Ammon's horn (tissue), 1 donor: Measurements from ENCODE around the gene KCNMB2.
A peak's percentile ranks its signal among the peaks of the same experiment; 100 is the strongest.

Experiments
- DNase-seq: peaks from one replicate; pipeline ENCODE4 v3.0.0-alpha.2; 2016; ENCODE audit warnings: low spot score

KCNMB2 gene

GRCh38 chr3:178655488-178655887 is 119.3 kb downstream of the KCNMB2 start:
- DNase-seq = no peak

GRCh38 chr3:178658694-178659325 is 122.6 kb downstream of the KCNMB2 start:
- no peak for DNase-seq

GRCh38 chr3:178663201-178663934 is 127.1 kb downstream of the KCNMB2 start:
- no peak for DNase-seq

- DNase-seq = no peak
Observed at GRCh38 chr3:178665747-178666146, 129.5 kb downstream of the KCNMB2 start.

DNA sequence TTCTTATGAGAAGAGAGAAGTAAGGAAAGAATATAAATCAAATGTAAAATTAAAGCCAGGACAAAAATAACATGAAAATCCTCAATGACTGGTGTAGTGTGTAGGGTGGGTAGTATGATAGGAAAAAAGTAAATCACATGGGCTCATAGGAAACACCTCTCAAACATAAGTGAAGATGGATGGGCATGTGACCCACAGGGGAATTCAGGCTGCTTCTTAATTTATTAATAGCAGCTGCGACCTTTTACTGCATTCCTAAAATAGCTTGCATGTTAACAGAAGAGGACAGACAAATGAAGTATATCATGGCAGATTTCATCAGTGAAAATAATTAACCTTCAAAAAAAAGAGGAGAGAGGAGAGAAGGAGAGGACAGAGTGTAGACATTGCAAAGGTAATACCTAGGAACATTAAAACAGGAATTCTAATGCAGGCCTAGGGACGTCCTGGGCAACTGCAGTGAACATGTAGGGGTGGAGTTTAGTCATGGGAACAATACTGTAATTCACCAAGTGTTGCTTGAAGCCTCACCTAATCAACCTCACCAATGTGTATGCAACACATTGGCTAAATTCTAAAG is 132.9 kb downstream of the KCNMB2 start:
- no peak for DNase-seq

DNA sequence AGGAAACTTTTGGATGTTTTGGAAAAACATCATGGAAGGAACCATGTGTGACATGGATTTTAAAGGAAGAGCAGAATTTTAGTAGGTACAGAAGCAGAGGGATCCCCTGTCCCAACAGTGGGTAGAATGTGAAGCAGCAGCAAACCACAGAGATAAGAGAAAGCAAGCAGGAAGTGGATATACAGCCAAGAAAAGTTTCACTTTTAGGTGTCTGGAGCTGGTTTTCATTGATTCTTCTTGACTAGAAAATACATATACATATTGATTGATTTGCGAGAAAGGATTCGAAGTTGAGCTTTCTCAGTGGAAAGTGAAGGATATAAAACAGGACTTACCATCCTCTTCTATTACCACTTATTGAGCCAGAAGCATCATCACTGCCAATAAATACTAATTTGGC is 133.5 kb downstream of the KCNMB2 start:
- DNase-seq = no peak

DNA sequence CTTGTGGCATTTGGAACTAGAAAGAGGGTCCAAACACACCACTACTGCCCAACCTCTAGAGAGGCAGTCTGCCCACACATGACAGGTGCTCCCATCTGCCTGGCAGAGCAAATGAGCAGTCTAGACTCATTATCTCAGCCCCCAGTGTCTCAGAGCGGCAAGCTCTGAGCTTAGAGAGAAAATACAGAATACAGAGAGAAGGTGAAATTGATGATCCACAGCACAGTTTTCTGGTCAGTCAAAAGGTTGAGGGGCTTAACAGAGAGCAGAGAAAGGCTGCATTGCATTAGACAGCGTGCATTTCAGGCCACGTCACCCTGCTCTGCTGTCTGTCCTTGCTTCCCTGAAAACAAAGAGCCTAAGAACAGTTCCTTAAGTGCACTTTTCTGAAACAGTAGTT is 135.1 kb downstream of the KCNMB2 start:
- peak; percentile 8 for DNase-seq

- peak; percentile 8 for DNase-seq
Observed at GRCh38 chr3:178671791-178672190, 135.6 kb downstream of the KCNMB2 start.

GRCh38 chr3:178672275-178672674 is 136.0 kb downstream of the KCNMB2 start:
- DNase-seq = no peak

DNA sequence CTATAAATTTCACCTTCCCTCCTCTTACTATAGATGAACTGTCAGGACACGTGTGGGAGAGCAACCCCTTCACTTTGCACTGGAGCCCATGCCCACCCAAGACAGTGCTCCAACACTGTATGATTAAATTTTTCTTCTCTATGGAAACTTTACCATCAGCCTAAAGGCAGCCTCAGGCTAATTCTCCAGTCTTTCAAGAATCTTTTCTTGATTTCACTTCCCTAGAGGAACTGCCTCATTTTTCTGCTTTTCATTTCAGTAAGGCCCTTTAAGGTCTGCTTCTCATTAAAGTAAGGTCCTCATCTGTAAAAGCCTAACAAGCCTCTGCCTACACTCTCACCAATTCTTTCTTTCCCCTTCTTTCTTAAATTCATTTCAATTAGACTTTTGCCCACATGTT is 137.3 kb downstream of the KCNMB2 start:
- no peak for DNase-seq

GRCh38 chr3:178676077-178676476 is 139.8 kb downstream of the KCNMB2 start:
- DNase-seq = no peak

DNA sequence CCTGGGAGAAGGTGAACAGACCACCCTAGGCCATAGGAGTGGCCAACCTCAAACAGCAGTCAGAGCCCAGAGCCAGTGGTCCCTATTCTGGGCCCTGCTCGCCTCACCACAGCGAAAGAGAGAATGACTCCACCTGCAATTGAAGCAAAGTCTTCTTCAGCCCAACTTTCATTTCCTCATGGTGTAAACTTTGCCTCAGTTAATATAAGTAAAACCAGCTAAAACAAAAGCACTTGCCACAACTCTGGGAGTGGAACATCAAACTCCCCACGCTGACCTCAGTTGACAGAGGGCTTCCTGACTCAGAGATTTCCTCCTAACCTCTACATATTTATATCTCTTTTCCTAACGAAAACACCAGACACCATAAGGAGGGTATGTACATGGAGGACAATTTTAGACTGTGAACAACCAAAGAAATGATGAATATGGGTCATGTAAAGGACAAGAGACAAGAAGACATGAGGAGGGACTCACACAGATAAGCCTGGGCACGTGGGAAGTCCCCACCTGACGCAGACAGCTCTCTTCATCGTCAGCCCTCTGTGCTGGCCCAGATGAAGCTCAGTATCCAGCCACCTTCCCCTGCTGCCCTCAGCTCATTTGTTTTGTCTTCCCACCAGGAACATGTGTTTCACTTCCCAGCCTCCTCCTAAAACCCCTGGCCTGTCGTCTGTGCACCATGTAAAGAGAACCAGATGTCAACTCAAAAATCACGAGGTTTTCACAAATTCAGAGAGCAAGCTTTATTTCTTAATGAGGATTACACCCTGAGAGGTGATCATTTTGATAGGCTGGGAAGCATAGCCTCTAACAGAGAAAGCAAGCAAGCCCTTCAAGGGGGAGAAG is 140.9 kb downstream of the KCNMB2 start:
- DNase-seq = no peak

- no peak for DNase-seq
Observed at GRCh38 chr3:178677961-178678360, 141.7 kb downstream of the KCNMB2 start.

DNA sequence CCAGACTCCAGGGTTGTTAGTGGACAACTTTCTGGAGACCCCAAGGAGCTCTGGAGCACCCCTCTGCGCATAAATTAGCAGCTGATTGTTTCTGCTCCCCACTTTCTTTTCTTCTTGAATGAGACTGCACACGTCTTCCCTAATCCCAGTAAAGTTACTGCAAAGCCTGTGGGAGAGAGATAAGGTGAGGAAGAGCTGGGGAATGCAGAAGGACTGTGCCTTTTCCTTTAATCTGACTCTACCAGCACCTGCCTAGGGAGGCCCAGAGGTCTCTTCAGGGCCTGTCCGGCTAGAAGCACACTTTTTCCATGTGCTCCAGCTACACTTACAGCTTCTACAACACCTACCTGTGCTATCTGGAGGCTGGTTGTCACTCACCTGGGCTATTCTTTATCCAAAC is 143.8 kb downstream of the KCNMB2 start:
- no peak for DNase-seq

DNA sequence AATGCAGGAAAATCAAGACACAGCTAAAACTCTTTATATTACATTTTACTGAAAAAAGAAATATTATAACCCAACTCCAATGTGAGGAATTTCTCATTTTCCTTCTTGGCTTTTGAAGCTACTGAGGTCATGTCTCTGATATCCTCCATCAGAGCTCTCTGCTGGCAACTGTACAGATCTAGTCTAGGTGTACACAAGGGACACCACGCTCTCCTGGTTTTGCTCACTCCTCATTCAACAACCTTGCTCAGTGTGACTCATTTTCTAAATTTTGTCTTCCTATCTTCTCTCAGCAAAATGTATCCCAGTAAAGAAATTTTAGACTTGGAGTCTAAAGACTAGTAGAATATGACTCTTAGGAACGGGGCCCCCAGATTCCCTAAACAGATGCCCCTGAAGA is 144.3 kb downstream of the KCNMB2 start:
- no peak for DNase-seq

- no peak for DNase-seq
Observed at GRCh38 chr3:178684881-178685590, 148.8 kb downstream of the KCNMB2 start.

DNA sequence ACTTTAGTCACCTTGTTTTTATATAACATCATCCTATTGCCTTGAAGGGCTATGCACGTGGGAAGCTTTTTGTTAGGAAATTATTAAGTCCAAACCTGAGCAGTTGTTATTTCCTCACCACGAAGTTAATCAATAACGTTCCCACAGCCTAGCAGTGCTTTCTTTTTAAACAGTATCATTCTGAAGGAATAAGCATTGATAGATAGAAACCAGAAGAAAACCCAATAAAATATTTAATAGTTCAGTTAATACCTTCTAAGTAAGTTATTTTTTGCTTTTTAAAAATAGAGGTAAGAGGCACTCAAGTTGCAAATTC is 149.3 kb downstream of the KCNMB2 start:
- DNase-seq = no peak

DNA sequence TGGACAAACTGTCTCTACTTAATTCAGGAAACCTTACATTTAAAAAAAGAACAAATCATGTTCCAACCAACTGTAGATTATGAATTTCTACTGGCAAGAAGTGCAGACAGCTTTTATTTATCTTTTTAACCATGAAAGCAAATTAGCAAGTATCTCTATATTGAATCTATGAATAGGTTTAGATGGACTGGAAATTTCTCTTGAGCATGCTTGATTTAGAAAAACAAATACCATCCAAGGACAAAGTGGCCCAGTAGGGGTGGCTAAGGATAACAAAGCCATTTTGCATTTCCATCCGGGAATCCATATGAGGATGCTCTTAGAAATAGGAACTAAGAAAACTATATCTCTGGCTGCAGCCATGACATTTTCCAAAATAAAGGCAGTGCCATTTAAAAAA is 150.6 kb downstream of the KCNMB2 start:
- peak; percentile 7 for DNase-seq

DNA sequence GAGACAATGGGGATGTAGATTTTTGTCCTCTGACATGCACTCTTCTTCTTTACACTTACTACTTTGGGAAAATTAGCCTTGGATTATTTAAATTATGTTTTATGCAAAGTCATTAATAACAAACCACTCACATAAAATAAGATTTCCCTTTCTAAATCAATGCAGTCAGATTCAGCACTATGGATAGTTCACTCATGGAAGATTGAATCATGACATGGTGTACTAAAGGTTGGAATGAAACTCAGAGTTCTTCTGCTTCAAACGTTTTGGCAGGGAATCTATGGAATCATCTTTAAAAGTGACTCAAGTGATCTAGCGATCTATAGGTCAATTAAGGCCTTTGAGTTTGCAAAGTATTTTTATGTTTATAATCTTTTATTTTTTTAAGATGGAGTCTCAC is 154.3 kb downstream of the KCNMB2 start:
- DNase-seq = no peak

- DNase-seq = no peak
Observed at GRCh38 chr3:178699364-178699763, 163.1 kb downstream of the KCNMB2 start.

GRCh38 chr3:178699810-178700209 is 163.6 kb downstream of the KCNMB2 start:
- no peak for DNase-seq
